Fibroblast of skin of left quadriceps (primary cell): Measurements from ENCODE around the gene PGAP1.

Experiments
- DNase-seq, 2 experiments: peaks; one replicate each; pipeline ENCODE4 v3.0.0-alpha.2; 2013; ENCODE audit warnings: low read depth in 2 of 2

PGAP1 gene

GRCh38 chr2:196802401-196802800 is 124.1 kb downstream of the PGAP1 start:
- no peak for DNase-seq

- DNase-seq = no peak
Observed at GRCh38 chr2:196801674-196802261, 124.7 kb downstream of the PGAP1 start.

- no peak for DNase-seq
Observed at GRCh38 chr2:196798980-196799379, 127.5 kb downstream of the PGAP1 start.

- DNase-seq = no peak
Observed at GRCh38 chr2:196792865-196793264, 133.6 kb downstream of the PGAP1 start.

- no peak for DNase-seq
Observed at GRCh38 chr2:196783431-196784094, 142.9 kb downstream of the PGAP1 start.
